B cell (primary cell): ENCODE results near the gene TOP2B. TPM values are rescaled to one million over a fixed set of nuclear protein-coding genes. Genes with fewer than 3 reads are reported as not detected.

Experiments
- ATAC-seq: fragments of 200-7000 bp; cut with Tn5 transposase; one replicate; pipeline ENCODE4 v1.10.0; 2021; ENCODE audit warnings: low read depth, mild to moderate bottlenecking, moderate number of reproducible peaks, moderate library complexity
- CTCF ChIA-PET: fragments of 350-600 bp; sonication (Branson Sonifier 250); formaldehyde crosslinking; loops from one replicate; lab custom pipeline; 2021; ENCODE audit warnings: antibody characterized with exemption, inconsistent platforms; lab: Charles Lee
- POLR2A ChIA-PET: fragments of 350-600 bp; sonication (Branson Sonifier 250); formaldehyde crosslinking; loops from one replicate; lab custom pipeline; 2021; ENCODE audit warnings: antibody characterized with exemption; lab: Charles Lee
- DNase-seq: peaks from one replicate; pipeline ENCODE4 v3.0.0; 2013
- H2AFZ ChIP-seq: 2 replicates; pipeline ENCODE4 v1.6.1; 2012; ENCODE audit warnings: mild to moderate bottlenecking, low read depth, low read length; ENCODE audit not compliant: insufficient read depth, poor library complexity, severe bottlenecking
- H3K27ac ChIP-seq, 2 donors: 1 replicate in 1 of 2; 2 replicates in 1 of 2; pipeline ENCODE4 v1.5.1; 2012 to 2013; ENCODE audit warnings: low read length in 2 of 2, mild to moderate bottlenecking in 2 of 2, moderate library complexity in 1 of 2
- H3K27me3 ChIP-seq, 4 experiments: fragments of 200-600 bp in 1 of 4; sonication (generic) in 1 of 4; replicated peaks in 1 of 4; 1 replicate in 2 of 4; 2 replicates in 2 of 4; pipeline versions ENCODE4 v1.6.1 to v1.7.0; 2013 to 2016; ENCODE audit warnings: low read length in 3 of 4, mild to moderate bottlenecking in 2 of 4, mixed read lengths in 1 of 4, moderate library complexity in 1 of 4; ENCODE audit not compliant: insufficient read depth in 4 of 4, control insufficient read depth in 3 of 4; ENCODE audit errors: control extremely low read depth in 1 of 4
- H3K36me3 ChIP-seq, 2 experiments: replicated peaks in 1 of 2; 1 replicate in 1 of 2; 2 replicates in 1 of 2; pipeline versions ENCODE4 v1.6.1 to v1.7.1; 2013; ENCODE audit warnings: low read length in 1 of 2; ENCODE audit not compliant: insufficient read depth in 2 of 2, control insufficient read depth in 1 of 2; ENCODE audit errors: control extremely low read depth in 1 of 2, extremely low read depth in 1 of 2
- H3K4me1 ChIP-seq, 2 donors: fragments of 200-600 bp in 1 of 2; sonication (generic) in 1 of 2; 1 replicate in 1 of 2; 2 replicates in 1 of 2; pipeline versions ENCODE4 v1.5.1 to v1.6.1; 2013 to 2017; ENCODE audit warnings: low read length in 2 of 2; ENCODE audit not compliant: control insufficient read depth in 2 of 2, insufficient read depth in 2 of 2
- H3K4me2 ChIP-seq: replicated peaks from 2 replicates; pipeline ENCODE3; 2012; ENCODE audit warnings: mild to moderate bottlenecking, low read depth, low read length; ENCODE audit not compliant: poor library complexity, severe bottlenecking
- H3K4me3 ChIP-seq, 5 experiments: fragments of 200-600 bp in 1 of 5; sonication (generic) in 1 of 5; 1 replicate in 3 of 5; 2 replicates in 2 of 5; pipeline versions ENCODE4 v1.5.1 to v1.7.0; 2011 to 2016; ENCODE audit warnings: low read length in 4 of 5, mild to moderate bottlenecking in 4 of 5, low read depth in 2 of 5, control low read depth in 1 of 5, moderate library complexity in 1 of 5; ENCODE audit not compliant: insufficient read depth in 1 of 5; ENCODE audit errors: control extremely low read depth in 1 of 5, extremely low read depth in 1 of 5
- H3K79me2 ChIP-seq: fragments of 200-600 bp; sonication (generic); one replicate; pipeline ENCODE4 v1.6.0; 2016; ENCODE audit warnings: low read length; ENCODE audit not compliant: control insufficient read depth, insufficient read depth
- H3K9ac ChIP-seq: fragments of 200-600 bp; sonication (generic); 2 replicates; pipeline ENCODE4 v1.6.1; 2017; ENCODE audit warnings: mild to moderate bottlenecking, low read length, moderate library complexity
- H3K9me3 ChIP-seq, 3 donors: one replicate each; pipeline versions ENCODE4 v1.6.1 to v1.7.1; 2013; ENCODE audit warnings: low read length in 2 of 3; ENCODE audit not compliant: control insufficient read depth in 2 of 3, insufficient read depth in 1 of 3; ENCODE audit errors: control extremely low read depth in 1 of 3
- H4K20me1 ChIP-seq: 2 replicates; pipeline ENCODE4 v1.6.0; 2012; ENCODE audit warnings: mild to moderate bottlenecking, low read length; ENCODE audit not compliant: insufficient read depth, control insufficient read depth, poor library complexity, severe bottlenecking
- H3K27ac Mint-ChIP-seq: one replicate; pipeline ENCODE4 v1.8.0; 2021; ENCODE audit warnings: mixed read lengths
- H3K27me3 Mint-ChIP-seq: one replicate; pipeline ENCODE4 v1.8.0; 2021; ENCODE audit warnings: mixed read lengths
- H3K4me1 Mint-ChIP-seq: one replicate; pipeline ENCODE4 v1.8.0; 2021; ENCODE audit warnings: mixed read lengths
- H3K4me3 Mint-ChIP-seq: one replicate; pipeline ENCODE4 v1.8.0; 2021; ENCODE audit warnings: mixed read lengths
- H3K9me3 Mint-ChIP-seq: one replicate; pipeline ENCODE4 v1.8.0; 2022; ENCODE audit warnings: mixed read lengths; ENCODE audit not compliant: insufficient read depth
- CTCF ChIP-seq: fragments of 200-600 bp; IDR thresholded peaks from one replicate; pipeline ENCODE4 v1.8.0; 2022; ENCODE audit warnings: antibody characterized with exemption, mild to moderate bottlenecking
- EZH2 ChIP-seq: IDR thresholded peaks from 2 replicates; pipeline ENCODE4 v1.6.1; 2012; ENCODE audit warnings: borderline replicate concordance, low read depth, mild to moderate bottlenecking, moderate library complexity, low read length; ENCODE audit not compliant: insufficient read depth, poor library complexity, severe bottlenecking
- WGBS: methylation state at CpG from one replicate; pipeline ENCODE4 v1.1.5; 2013; ENCODE audit warnings: missing lambda C conversion rate; ENCODE audit not compliant: insufficient coverage; 5-methylcytosine and 5-hydroxymethylcytosine counted together
- intact Hi-C: fragments of 100-400 bp; cut with micrococcal nuclease; formaldehyde crosslinking; loops from one replicate; pipeline ENCODE4 v1.10.0; 2022
- polyA plus RNA-seq: library from polyadenylated mRNA; depleted of rRNA; stranded (reverse); fragments of >200 nt; gene quantifications from 2 replicates; pipeline ENCODE4 v1.2.3, GENCODE V29; 2012
- total RNA-seq, 2 donors: library from RNA; stranded (reverse); fragments of 120-200 nt in 1 of 2; gene quantifications; 1 replicate in 1 of 2; 2 replicates in 1 of 2; pipeline versions ENCODE4 v1.2.3 to v1.2.4, GENCODE V29; 2013 to 2022

TOP2B gene
- total and polyA plus RNA-seq, 2 donors (not counting 1 experiment from before 2014, with no cell fraction given), result 22.2 to 149 TPM

GRCh38 chr3:25654576-25654975 lies 10.1 kb downstream of the TOP2B start:
- ChIA-PET CTCF (interaction anchor here (1.0 to 1.2 kb wide), 2 partner anchors 16 to 202 kb away, joined by 4 read pairs; no protein-coding TSS in a partner anchor), POLR2A (no interaction called here)
- Histone ChIP-seq H3K9me3 (peaks cover 0 to 10% (median 3%) of the 10 kb centered on the region in 3 donors), H3K36me3 (peaks cover 0 to 4% of the 10 kb centered on the region in 2 experiments), H3K4me2 (peak overlapping the region; percentile 11), H3K27me3 (no peaks in the 10 kb centered on the region), H3K4me1 (peaks cover 17 to 53% of the 10 kb centered on the region in 2 donors), H3K27ac (no peak overlapping the region), H3K79me2 (peaks cover 98% of the 10 kb centered on the region), H3K4me3 (no peak overlapping the region), H2AFZ (no peak overlapping the region), H4K20me1 (peaks cover 73% of the 10 kb centered on the region), H3K9ac (no peak overlapping the region)
- intact Hi-C loops, result no loop called here
- TF ChIP-seq CTCF (no peak), EZH2 (no peak)
- DNase-seq, result no peak
- H3K9me3 Mint-ChIP-seq, result peaks cover 10% of the 10 kb centered on the region
- no peak overlapping the region for H3K27ac Mint-ChIP-seq
- H3K4me3 Mint-ChIP-seq, result peak overlapping the region; percentile 21
- no peak for ATAC-seq
- no peaks in the 10 kb centered on the region for H3K27me3 Mint-ChIP-seq
- peaks cover 65% of the 10 kb centered on the region for H3K4me1 Mint-ChIP-seq

- Histone ChIP-seq H3K9me3 (peaks cover 5 to 22% (median 5%) of the 10 kb centered on the region in 3 donors), H3K4me1 (peaks cover 15 to 42% of the 10 kb centered on the region in 2 donors), H3K27ac (no peak overlapping the region), H4K20me1 (peaks cover 75% of the 10 kb centered on the region), H3K36me3 (peaks cover 0 to 4% of the 10 kb centered on the region in 2 experiments), H3K79me2 (peaks cover 99% of the 10 kb centered on the region), H2AFZ (no peak overlapping the region), H3K4me3 (no peak overlapping the region), H3K27me3 (no peaks in the 10 kb centered on the region), H3K9ac (peak overlapping the region; percentile 4), H3K4me2 (peak overlapping the region; percentile 35)
- CTCF ChIA-PET, result interaction anchor here (0.9 to 1.2 kb wide), 2 partner anchors 9 to 204 kb away, joined by 3 to 4 read pairs; no protein-coding TSS in a partner anchor
- peaks cover 55% of the 10 kb centered on the region for H3K4me1 Mint-ChIP-seq
- DNase-seq (no peak), ATAC-seq (no peak)
- 90% methylated on average over 1 of the region's 3 CpGs for WGBS
- H3K27ac Mint-ChIP-seq, result no peak overlapping the region
- peaks cover 17% of the 10 kb centered on the region for H3K9me3 Mint-ChIP-seq
- POLR2A ChIA-PET, result no interaction called here
- TF ChIP-seq EZH2 (no peak), CTCF (no peak)
- H3K4me3 Mint-ChIP-seq, result peak overlapping the region; percentile 14
- intact Hi-C loops, result no loop called here
- no peaks in the 10 kb centered on the region for H3K27me3 Mint-ChIP-seq
Measured at GRCh38 chr3:25653322-25653721, 11.4 kb downstream of the TOP2B start.
